Measurements from ENCODE around the gene ATAT1. TPM values are rescaled to one million over a fixed set of nuclear protein-coding genes. Genes with fewer than 3 reads are reported as not detected.

The ATAT1 gene
- total and polyA plus RNA-seq, 9 of the 15 experiments (the other 6 are each of a cell fraction or from before 2014, with no cell fraction given): 0.65 to 5.8 (median 1.6) TPM

DNA sequence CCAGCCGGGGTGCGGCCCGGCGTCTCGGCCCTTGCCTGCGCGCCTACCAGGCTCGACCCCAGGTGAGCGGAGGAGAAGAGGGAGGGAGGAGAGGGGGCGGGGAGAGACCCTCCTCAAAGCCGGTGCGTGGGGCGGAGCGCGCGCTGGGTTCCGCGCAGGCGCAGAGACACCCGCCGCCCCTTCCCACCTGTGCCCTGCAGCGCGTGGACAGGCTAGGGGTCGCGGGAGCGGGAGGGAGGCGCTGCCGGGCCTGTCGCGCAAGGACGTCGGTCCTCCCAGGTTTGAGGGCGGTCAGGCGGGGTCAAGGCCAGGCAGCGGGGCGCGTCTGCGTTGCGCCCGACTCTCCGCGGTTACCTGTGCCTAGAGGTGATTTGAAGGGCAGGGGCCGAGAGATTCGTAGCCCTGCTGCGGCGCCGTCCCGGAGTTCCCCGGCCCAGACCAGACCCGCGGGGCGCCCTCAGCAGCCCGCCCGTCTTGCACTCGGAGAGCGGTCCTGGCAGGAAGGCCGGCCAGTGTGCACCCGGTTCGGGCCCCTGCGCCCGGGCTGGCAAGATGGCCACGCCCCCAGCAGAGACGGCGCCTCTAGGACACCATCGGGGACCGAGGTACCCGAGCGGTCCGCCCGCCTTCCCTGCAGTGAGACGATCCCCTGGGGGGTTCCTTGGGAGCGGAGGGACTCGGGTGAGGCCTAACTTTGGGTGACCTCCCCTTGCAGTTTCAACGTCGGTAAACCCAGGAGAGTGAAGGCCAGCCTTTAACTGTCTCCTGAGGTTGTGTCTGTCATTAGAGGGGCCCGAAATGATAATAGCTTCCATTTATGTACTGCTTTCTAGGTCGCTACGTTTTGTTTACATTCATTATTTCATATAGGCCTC is 20.8 kb downstream of the ATAT1 start (continued):
- TF ChIP-seq, protein P1, sequence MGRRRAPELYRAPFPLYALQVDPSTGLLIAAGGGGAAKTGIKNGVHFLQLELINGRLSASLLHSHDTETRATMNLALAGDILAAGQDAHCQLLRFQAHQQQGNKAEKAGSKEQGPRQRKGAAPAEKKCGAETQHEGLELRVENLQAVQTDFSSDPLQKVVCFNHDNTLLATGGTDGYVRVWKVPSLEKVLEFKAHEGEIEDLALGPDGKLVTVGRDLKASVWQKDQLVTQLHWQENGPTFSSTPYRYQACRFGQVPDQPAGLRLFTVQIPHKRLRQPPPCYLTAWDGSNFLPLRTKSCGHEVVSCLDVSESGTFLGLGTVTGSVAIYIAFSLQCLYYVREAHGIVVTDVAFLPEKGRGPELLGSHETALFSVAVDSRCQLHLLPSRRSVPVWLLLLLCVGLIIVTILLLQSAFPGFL (CRISPR knock-in tag; IDR thresholded peaks at IDR 0.05): 0 out of 2 replicates have a peak, but pooled peaks have one; percentile 32
- TF ChIP-seq ZNF277 (CRISPR knock-in tag; IDR thresholded peaks at IDR 0.05; ENCODE audit: borderline replicate concordance) (no peak), ZNF347 (CRISPR knock-in tag; IDR thresholded peaks at IDR 0.05; ENCODE audit: low read depth) (no peak), ARID1B (IDR thresholded peaks at IDR 0.05) (no peak; the same call in 1 of the 2 replicates), ATF1 (CRISPR knock-in tag; IDR thresholded peaks at IDR 0.05) (no peak), ATF1 (tag; IDR thresholded peaks at IDR 0.05) (peak; percentile 65), AFF4 (CRISPR knock-in tag; IDR thresholded peaks at IDR 0.05) (0 out of 2 replicates have a peak, but pooled peaks have one; percentile 28), ZNF124 (CRISPR knock-in tag; IDR thresholded peaks at IDR 0.05) (no peak), ZNF76 (CRISPR knock-in tag; IDR thresholded peaks at IDR 0.05; ENCODE audit: borderline replicate concordance) (no peak), FOS (IDR thresholded peaks at IDR 0.05; ENCODE audit: extremely low read depth, insufficient read length) (no peak), MAFG (tag; conservative IDR thresholded peaks at IDR 0.05) (no peak), SFPQ (IDR thresholded peaks at IDR 0.05; ENCODE audit: low read depth, low read length) (no peak), ZFP30 (CRISPR knock-in tag; IDR thresholded peaks at IDR 0.05; ENCODE audit: borderline replicate concordance) (no peak), ZBTB1 (CRISPR knock-in tag; IDR thresholded peaks at IDR 0.05; ENCODE audit: borderline replicate concordance, low read depth) (no peak)
- TF ChIP-seq, protein P2, sequence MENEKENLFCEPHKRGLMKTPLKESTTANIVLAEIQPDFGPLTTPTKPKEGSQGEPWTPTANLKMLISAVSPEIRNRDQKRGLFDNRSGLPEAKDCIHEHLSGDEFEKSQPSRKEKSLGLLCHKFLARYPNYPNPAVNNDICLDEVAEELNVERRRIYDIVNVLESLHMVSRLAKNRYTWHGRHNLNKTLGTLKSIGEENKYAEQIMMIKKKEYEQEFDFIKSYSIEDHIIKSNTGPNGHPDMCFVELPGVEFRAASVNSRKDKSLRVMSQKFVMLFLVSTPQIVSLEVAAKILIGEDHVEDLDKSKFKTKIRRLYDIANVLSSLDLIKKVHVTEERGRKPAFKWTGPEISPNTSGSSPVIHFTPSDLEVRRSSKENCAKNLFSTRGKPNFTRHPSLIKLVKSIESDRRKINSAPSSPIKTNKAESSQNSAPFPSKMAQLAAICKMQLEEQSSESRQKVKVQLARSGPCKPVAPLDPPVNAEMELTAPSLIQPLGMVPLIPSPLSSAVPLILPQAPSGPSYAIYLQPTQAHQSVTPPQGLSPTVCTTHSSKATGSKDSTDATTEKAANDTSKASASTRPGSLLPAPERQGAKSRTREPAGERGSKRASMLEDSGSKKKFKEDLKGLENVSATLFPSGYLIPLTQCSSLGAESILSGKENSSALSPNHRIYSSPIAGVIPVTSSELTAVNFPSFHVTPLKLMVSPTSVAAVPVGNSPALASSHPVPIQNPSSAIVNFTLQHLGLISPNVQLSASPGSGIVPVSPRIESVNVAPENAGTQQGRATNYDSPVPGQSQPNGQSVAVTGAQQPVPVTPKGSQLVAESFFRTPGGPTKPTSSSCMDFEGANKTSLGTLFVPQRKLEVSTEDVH (IDR thresholded peaks at IDR 0.05; ENCODE audit: low read depth, partially characterized antibody): no peak

Data from K562 (cell line).